Immature natural killer cell (primary cell): ENCODE measurements around the gene LIPC. TPM values are rescaled to one million over a fixed set of nuclear protein-coding genes. Genes with fewer than 3 reads are reported as not detected.
A peak's percentile ranks its signal among the peaks of the same experiment; 100 is the strongest.

Experiments used
- DNase-seq, 3 donors: peaks; one replicate each; pipeline ENCODE4 v3.0.0; 2022; ENCODE audit warnings: mixed read lengths in 1 of 3
- H3K27ac Mint-ChIP-seq, 6 donors: one replicate each; pipeline ENCODE4 v1.8.0; 2020; ENCODE audit warnings: mixed read lengths in 6 of 6, mild to moderate bottlenecking in 5 of 6, inconsistent platforms in 4 of 6, moderate library complexity in 3 of 6
- H3K27me3 Mint-ChIP-seq, 3 donors: one replicate each; pipeline ENCODE4 v1.8.0; 2020 to 2021; ENCODE audit warnings: low read depth in 3 of 3, mild to moderate bottlenecking in 3 of 3, mixed read lengths in 3 of 3, moderate library complexity in 3 of 3, inconsistent platforms in 1 of 3
- H3K36me3 Mint-ChIP-seq, 3 donors: one replicate each; pipeline ENCODE4 v1.8.0; 2020; ENCODE audit warnings: mixed read lengths in 3 of 3, inconsistent platforms in 2 of 3, mild to moderate bottlenecking in 2 of 3
- H3K4me1 Mint-ChIP-seq, 2 donors: one replicate each; pipeline ENCODE4 v1.8.0; 2020; ENCODE audit warnings: inconsistent platforms in 2 of 2, mild to moderate bottlenecking in 2 of 2, mixed read lengths in 2 of 2, moderate library complexity in 1 of 2
- H3K4me3 Mint-ChIP-seq, 5 donors: one replicate each; pipeline ENCODE4 v1.8.0; 2020; ENCODE audit warnings: mild to moderate bottlenecking in 5 of 5, mixed read lengths in 5 of 5, inconsistent platforms in 3 of 5, moderate library complexity in 3 of 5
- H3K9me3 Mint-ChIP-seq, 6 donors: one replicate each; pipeline ENCODE4 v1.8.0; 2020; ENCODE audit warnings: mild to moderate bottlenecking in 6 of 6, mixed read lengths in 6 of 6, inconsistent platforms in 4 of 6, moderate library complexity in 3 of 6
- polyA plus RNA-seq, 3 donors: library from polyadenylated mRNA; unstranded; fragments of 300-500 nt; fragmentation: Illumina TruSeq; gene quantifications; one replicate each; pipeline ENCODE4 v1.2.3, GENCODE V29; 2021

Gene LIPC
- polyA plus RNA-seq, 3 donors from 2014 or later, result 2.4 to 6.8 (median 2.8) TPM

- peaks cover 2% of the 10 kb centered on the region in 3 donors for H3K27me3 Mint-ChIP-seq
- peaks cover 16 to 17% of the 10 kb centered on the region in 2 donors for H3K4me1 Mint-ChIP-seq
- peaks cover 0 to 4% (median 4%) of the 10 kb centered on the region in 3 donors for H3K36me3 Mint-ChIP-seq
- no peak for DNase-seq
- H3K9me3 Mint-ChIP-seq, result peaks cover 0 to 2% (median 0%) of the 10 kb centered on the region in 6 donors
- H3K4me3 Mint-ChIP-seq, result no peak overlapping the region
- H3K27ac Mint-ChIP-seq, result peak overlapping the region in 2 of 6 donors; percentile 43 to 73
Observed at GRCh38 chr15:58506783-58507668, 75.2 kb downstream of the LIPC start.

- DNase-seq, result no peak
- Mint-ChIP-seq H3K27me3 (peaks cover 0 to 2% (median 2%) of the 10 kb centered on the region in 3 donors), H3K27ac (no peak overlapping the region), H3K4me3 (no peak overlapping the region), H3K9me3 (peaks cover 0 to 2% (median 0%) of the 10 kb centered on the region in 6 donors), H3K4me1 (peaks cover 16 to 22% of the 10 kb centered on the region in 2 donors), H3K36me3 (peaks cover 0 to 6% (median 4%) of the 10 kb centered on the region in 3 donors)
Observed at GRCh38 chr15:58509556-58509955, 77.8 kb downstream of the LIPC start.

- Mint-ChIP-seq H3K36me3 (peaks cover 0 to 3% (median 0%) of the 10 kb centered on the region in 3 donors), H3K27ac (no peak overlapping the region), H3K4me3 (no peak overlapping the region)
Observed at GRCh38 chr15:58510715-58511598, 79.2 kb downstream of the LIPC start.

GRCh38 chr15:58511599-58511987, 79.8 kb downstream of the LIPC start:
- no peak for DNase-seq
- H3K36me3 Mint-ChIP-seq, result peaks cover 0 to 3% (median 0%) of the 10 kb centered on the region in 3 donors
- no peak overlapping the region for H3K4me3 Mint-ChIP-seq
- peaks cover 0 to 4% (median 0%) of the 10 kb centered on the region in 6 donors for H3K9me3 Mint-ChIP-seq
- H3K27me3 Mint-ChIP-seq, result peaks cover 8 to 9% (median 9%) of the 10 kb centered on the region in 3 donors
- peaks cover 19 to 25% of the 10 kb centered on the region in 2 donors for H3K4me1 Mint-ChIP-seq
- H3K27ac Mint-ChIP-seq, result no peak overlapping the region

More at GRCh38 chr15:58510715-58511598, 79.2 kb downstream of the LIPC start:
- Mint-ChIP-seq H3K4me1 (peaks cover 19 to 22% of the 10 kb centered on the region in 2 donors), H3K9me3 (peaks cover 0 to 4% (median 0%) of the 10 kb centered on the region in 6 donors), H3K27me3 (peaks cover 5 to 6% (median 5%) of the 10 kb centered on the region in 3 donors)
- DNase-seq, result no peak

- peaks cover 9 to 13% (median 11%) of the 10 kb centered on the region in 3 donors for H3K27me3 Mint-ChIP-seq
- peaks cover 0 to 4% (median 0%) of the 10 kb centered on the region in 6 donors for H3K9me3 Mint-ChIP-seq
- peaks cover 27 to 34% of the 10 kb centered on the region in 2 donors for H3K4me1 Mint-ChIP-seq
- no peak for DNase-seq
- no peak overlapping the region for H3K4me3 Mint-ChIP-seq
- H3K36me3 Mint-ChIP-seq, result peaks cover 0 to 3% (median 2%) of the 10 kb centered on the region in 3 donors
- H3K27ac Mint-ChIP-seq, result peak overlapping the region in 2 of 6 donors; percentile 18 to 51
Observed at GRCh38 chr15:58512522-58512921, 80.7 kb downstream of the LIPC start.

- peak overlapping the region in 3 of 6 donors; percentile 51 to 97 (median 72) for H3K27ac Mint-ChIP-seq
- peaks cover 32 to 39% of the 10 kb centered on the region in 2 donors for H3K4me1 Mint-ChIP-seq
Observed at GRCh38 chr15:58513008-58513407, 81.2 kb downstream of the LIPC start.

GRCh38 chr15:58513726-58514336, 82.0 kb downstream of the LIPC start:
- Mint-ChIP-seq H3K36me3 (peaks cover 0 to 3% (median 2%) of the 10 kb centered on the region in 3 donors), H3K4me1 (peaks cover 40 to 47% of the 10 kb centered on the region in 2 donors), H3K27ac (peak overlapping the region in 4 of 6 donors; percentile 24 to 97 (median 68)), H3K27me3 (peaks cover 10 to 21% (median 20%) of the 10 kb centered on the region in 3 donors), H3K4me3 (no peak overlapping the region), H3K9me3 (peaks cover 0 to 2% (median 0%) of the 10 kb centered on the region in 6 donors)
- DNase-seq, result no peak

More at GRCh38 chr15:58513008-58513407, 81.2 kb downstream of the LIPC start:
- Mint-ChIP-seq H3K36me3 (peaks cover 0 to 3% (median 2%) of the 10 kb centered on the region in 3 donors), H3K4me3 (no peak overlapping the region), H3K27me3 (peaks cover 9 to 16% (median 12%) of the 10 kb centered on the region in 3 donors), H3K9me3 (peaks cover 0 to 4% (median 0%) of the 10 kb centered on the region in 6 donors)
- DNase-seq, result no peak

- Mint-ChIP-seq H3K4me3 (peak overlapping the region; percentile 58 to 79 (median 67)), H3K4me1 (peaks cover 58 to 67% of the 10 kb centered on the region in 2 donors), H3K36me3 (peaks cover 0 to 3% (median 2%) of the 10 kb centered on the region in 3 donors), H3K27ac (peak overlapping the region; percentile 96 to 99 (median 98)), H3K9me3 (peaks cover 0 to 2% (median 0%) of the 10 kb centered on the region in 6 donors), H3K27me3 (peaks cover 11 to 21% (median 21%) of the 10 kb centered on the region in 3 donors)
- DNase-seq, result peak; percentile 67 to 71 (median 69)
Observed at GRCh38 chr15:58515807-58516206, 84.0 kb downstream of the LIPC start.

- Mint-ChIP-seq H3K27ac (peak overlapping the region; percentile 96 to 99 (median 98)), H3K9me3 (peaks cover 0 to 2% (median 0%) of the 10 kb centered on the region in 6 donors), H3K27me3 (peaks cover 11 to 22% (median 21%) of the 10 kb centered on the region in 3 donors), H3K4me3 (peak overlapping the region; percentile 39 to 79 (median 67)), H3K36me3 (peaks cover 0 to 3% (median 2%) of the 10 kb centered on the region in 3 donors), H3K4me1 (peaks cover 58 to 76% of the 10 kb centered on the region in 2 donors)
- peak in 1 of 3 donors; percentile 34 for DNase-seq
Observed at GRCh38 chr15:58517252-58517681, 85.5 kb downstream of the LIPC start.

GRCh38 chr15:58517682-58518525, 86.1 kb downstream of the LIPC start:
- peak; percentile 80 to 82 (median 81) for DNase-seq
- H3K27ac Mint-ChIP-seq, result peak overlapping the region; percentile 96 to 99 (median 98)
- H3K9me3 Mint-ChIP-seq, result peaks cover 0 to 2% (median 0%) of the 10 kb centered on the region in 6 donors
- peaks cover 58 to 76% of the 10 kb centered on the region in 2 donors for H3K4me1 Mint-ChIP-seq
- peaks cover 0 to 3% (median 2%) of the 10 kb centered on the region in 3 donors for H3K36me3 Mint-ChIP-seq
- H3K27me3 Mint-ChIP-seq, result peaks cover 11 to 24% (median 21%) of the 10 kb centered on the region in 3 donors
- H3K4me3 Mint-ChIP-seq, result peak overlapping the region; percentile 39 to 79 (median 67)

GRCh38 chr15:58518626-58519025, 86.8 kb downstream of the LIPC start:
- peak overlapping the region; percentile 96 to 99 (median 98) for H3K27ac Mint-ChIP-seq

More at GRCh38 chr15:58518626-58519025, 86.8 kb downstream of the LIPC start:
- DNase-seq, result peak; percentile 71 to 76 (median 76)
- peaks cover 15 to 24% (median 21%) of the 10 kb centered on the region in 3 donors for H3K27me3 Mint-ChIP-seq
- peaks cover 58 to 76% of the 10 kb centered on the region in 2 donors for H3K4me1 Mint-ChIP-seq
- peaks cover 0 to 3% (median 2%) of the 10 kb centered on the region in 3 donors for H3K36me3 Mint-ChIP-seq
- peaks cover 0 to 2% (median 0%) of the 10 kb centered on the region in 6 donors for H3K9me3 Mint-ChIP-seq
- H3K4me3 Mint-ChIP-seq, result peak overlapping the region; percentile 39 to 79 (median 67)
